H1 (cell line): Measurements from ENCODE around the gene GSTM3. TPM values are rescaled to one million over a fixed set of nuclear protein-coding genes. Genes with fewer than 3 reads are reported as not detected.

Source experiments
- CTCF ChIA-PET: fragments of 300-600 bp; sonication (Branson Sonifier 250); formaldehyde crosslinking; loops from one replicate; lab custom pipeline; 2021; ENCODE audit not compliant: partially characterized antibody; lab: Charles Lee
- POLR2A ChIA-PET: fragments of 300-600 bp; sonication (Branson Sonifier 250); formaldehyde crosslinking; loops from one replicate; lab custom pipeline; 2021; ENCODE audit warnings: inconsistent platforms; ENCODE audit not compliant: partially characterized antibody; lab: Charles Lee
- DNase-seq, 2 experiments: peaks; one replicate each; pipeline versions ENCODE4 v3.0.0 to v3.0.0-alpha.2; 2010 to 2022; ENCODE audit warnings: low spot score in 2 of 2, low read depth in 1 of 2, mixed read lengths in 1 of 2
- FAIRE-seq: peaks from 2 replicates; lab custom pipeline; 2011; peaks lifted over from hg19 to GRCh38; lab: Jason Lieb, UNC
- H2AFZ ChIP-seq: 2 replicates; pipeline ENCODE4 v1.8.1; 2012; ENCODE audit warnings: low read length, inconsistent platforms
- H2AK5ac ChIP-seq: 2 replicates; pipeline ENCODE4 v1.6.1; 2013; ENCODE audit warnings: low read depth, low read length
- H2BK120ac ChIP-seq: replicated peaks from 2 replicates; pipeline ENCODE3; 2013; ENCODE audit warnings: low read depth, low read length, inconsistent platforms
- H2BK12ac ChIP-seq: 2 replicates; pipeline ENCODE4 v1.6.1; 2013; ENCODE audit warnings: low read depth, low read length
- H2BK15ac ChIP-seq: 2 replicates; pipeline ENCODE4 v1.6.1; 2013; ENCODE audit warnings: low read length
- H2BK20ac ChIP-seq: 2 replicates; pipeline ENCODE4 v1.6.1; 2013; ENCODE audit warnings: low read length
- H2BK5ac ChIP-seq: 2 replicates; pipeline ENCODE4 v1.6.1; 2013; ENCODE audit warnings: low read depth, low read length
- H3K14ac ChIP-seq: 2 replicates; pipeline ENCODE4 v1.6.1; 2013; ENCODE audit warnings: inconsistent platforms; ENCODE audit not compliant: insufficient read length
- H3K18ac ChIP-seq: 2 replicates; pipeline ENCODE4 v1.6.1; 2013; ENCODE audit warnings: low read length; ENCODE audit errors: extremely low read depth
- H3K23ac ChIP-seq: 2 replicates; pipeline ENCODE4 v1.6.1; 2013; ENCODE audit warnings: inconsistent platforms; ENCODE audit not compliant: insufficient read length
- H3K23me2 ChIP-seq: 2 replicates; pipeline ENCODE4 v1.6.1; 2013; ENCODE audit warnings: low read depth, low read length
- H3K27ac ChIP-seq: 2 replicates; pipeline ENCODE4 v1.6.1; 2011; ENCODE audit warnings: low read depth, low read length, inconsistent platforms
- H3K27me3 ChIP-seq, 4 experiments: replicated peaks in 1 of 4; 1 replicate in 1 of 4; 2 replicates in 3 of 4; pipeline versions ENCODE4 v1.6.1 to v1.8.1; 2011 to 2013; ENCODE audit warnings: low read length in 3 of 4, mild to moderate bottlenecking in 3 of 4, inconsistent platforms in 2 of 4, mixed read lengths in 2 of 4, moderate library complexity in 1 of 4; ENCODE audit not compliant: control insufficient read depth in 3 of 4, insufficient read depth in 3 of 4; ENCODE audit errors: extremely low read depth in 1 of 4
- H3K36me3 ChIP-seq, 4 experiments: 2 replicates each; pipeline versions ENCODE4 v1.6.1 to v1.8.1; 2011 to 2013; ENCODE audit warnings: mild to moderate bottlenecking in 4 of 4, low read length in 3 of 4, moderate library complexity in 2 of 4, control low read depth in 1 of 4, inconsistent platforms in 1 of 4; ENCODE audit not compliant: insufficient read depth in 4 of 4, control insufficient read depth in 2 of 4
- H3K4ac ChIP-seq: replicated peaks from 2 replicates; pipeline ENCODE3; 2013; ENCODE audit warnings: low read length, low read depth, mixed read lengths, inconsistent platforms; ENCODE audit not compliant: insufficient read length
- H3K4me1 ChIP-seq, 4 experiments: replicated peaks in 1 of 4; 1 replicate in 1 of 4; 2 replicates in 3 of 4; pipeline versions ENCODE4 v1.6.1 to v1.8.1; 2011 to 2013; ENCODE audit warnings: low read length in 3 of 4, inconsistent platforms in 2 of 4, mixed read lengths in 1 of 4; ENCODE audit not compliant: insufficient read depth in 4 of 4, control insufficient read depth in 3 of 4
- H3K4me2 ChIP-seq, 2 experiments: 2 replicates each; pipeline versions ENCODE4 v1.6.1 to v1.8.1; 2011 to 2013; ENCODE audit warnings: low read depth in 2 of 2, low read length in 2 of 2, control low read depth in 1 of 2, inconsistent platforms in 1 of 2, mild to moderate bottlenecking in 1 of 2; ENCODE audit not compliant: insufficient read depth in 1 of 2
- H3K4me3 ChIP-seq, 4 experiments: fragments of 200-600, 300-600 bp in 1 of 4; sonication (generic), shearing (Covaris generic), sonication (Bioruptor Twin) in 1 of 4; 2 replicates each; pipeline versions ENCODE4 v1.5.1 to v1.8.1; 2011 to 2016; ENCODE audit warnings: low read length in 4 of 4, low read depth in 3 of 4, control low read depth in 2 of 4, inconsistent platforms in 2 of 4, mild to moderate bottlenecking in 2 of 4, mixed read lengths in 1 of 4, moderate library complexity in 1 of 4; ENCODE audit not compliant: insufficient read depth in 2 of 4; ENCODE audit errors: extremely low read depth in 1 of 4
- H3K56ac ChIP-seq: replicated peaks from 2 replicates; pipeline ENCODE3; 2013; ENCODE audit warnings: low read depth, mild to moderate bottlenecking, mixed read lengths, low read length, inconsistent platforms; ENCODE audit not compliant: insufficient read length
- H3K79me1 ChIP-seq: 2 replicates; pipeline ENCODE4 v1.6.1; 2013; ENCODE audit warnings: low read depth, low read length, control low read depth
- H3K79me2 ChIP-seq, 2 experiments: 2 replicates each; pipeline versions ENCODE4 v1.6.1 to v1.8.1; 2012 to 2013; ENCODE audit warnings: low read length in 2 of 2, mild to moderate bottlenecking in 2 of 2, inconsistent platforms in 1 of 2; ENCODE audit not compliant: insufficient read depth in 2 of 2, control insufficient read depth in 1 of 2
- H3K9ac ChIP-seq, 4 experiments: replicated peaks in 1 of 4; 1 replicate in 1 of 4; 2 replicates in 3 of 4; pipeline versions ENCODE4 v1.6.1 to v1.8.1; 2011 to 2013; ENCODE audit warnings: low read depth in 3 of 4, low read length in 3 of 4, control low read depth in 2 of 4, mild to moderate bottlenecking in 2 of 4, moderate library complexity in 2 of 4, inconsistent platforms in 1 of 4; ENCODE audit errors: extremely low read depth in 1 of 4
- H3K9me3 ChIP-seq, 2 experiments: 2 replicates each; pipeline versions ENCODE4 v1.6.1 to v1.8.1; 2012 to 2013; ENCODE audit warnings: mild to moderate bottlenecking in 2 of 2, moderate library complexity in 2 of 2, control low read depth in 1 of 2, inconsistent platforms in 1 of 2, low read depth in 1 of 2, low read length in 1 of 2, mixed read lengths in 1 of 2; ENCODE audit not compliant: insufficient read depth in 2 of 2
- H4K20me1 ChIP-seq, 2 experiments: replicated peaks in 1 of 2; 2 replicates each; pipeline versions ENCODE3 to v1.8.1; 2011 to 2013; ENCODE audit warnings: inconsistent platforms in 2 of 2, low read length in 2 of 2, mild to moderate bottlenecking in 1 of 2; ENCODE audit not compliant: insufficient read depth in 2 of 2, control insufficient read depth in 1 of 2
- H4K5ac ChIP-seq: 2 replicates; pipeline ENCODE4 v1.6.1; 2013; ENCODE audit warnings: low read length, low read depth, mixed read lengths, inconsistent platforms; ENCODE audit not compliant: insufficient read length
- H4K8ac ChIP-seq: 2 replicates; pipeline ENCODE4 v1.8.0; 2013; ENCODE audit warnings: mild to moderate bottlenecking, moderate library complexity, low read length, inconsistent platforms; ENCODE audit not compliant: insufficient read depth; ENCODE audit errors: extremely low read depth
- H4K91ac ChIP-seq: replicated peaks from 2 replicates; pipeline ENCODE3; 2013; ENCODE audit warnings: low read length, mixed read lengths, inconsistent platforms; ENCODE audit not compliant: insufficient read length
- ATF3 ChIP-seq: IDR thresholded peaks from 2 replicates; pipeline ENCODE4 v1.6.1; 2011; ENCODE audit warnings: low read depth, mild to moderate bottlenecking, low read length; ENCODE audit not compliant: insufficient read depth
- EP300 ChIP-seq, 2 experiments: IDR thresholded peaks; 1 replicate in 1 of 2; 2 replicates in 1 of 2; pipeline ENCODE4 v1.6.1; 2011 to 2012; ENCODE audit warnings: low read depth in 2 of 2, low read length in 2 of 2, mild to moderate bottlenecking in 2 of 2, borderline replicate concordance in 1 of 2, inconsistent platforms in 1 of 2, moderate library complexity in 1 of 2
- SP1 ChIP-seq: IDR thresholded peaks from 2 replicates; pipeline ENCODE4 v1.6.1; 2011; ENCODE audit warnings: low read depth, low read length
- TAF7 ChIP-seq: optimal IDR thresholded peaks from 2 replicates; pipeline ENCODE3; 2011; ENCODE audit warnings: low read depth, mild to moderate bottlenecking, inconsistent platforms, low read length, moderate library complexity, borderline replicate concordance
- WGBS, 2 experiments: shearing (Covaris generic) in 1 of 2; methylation state at CpG; one replicate each; pipeline versions ENCODE4 v1.1.6 to v1.1.7; 2013 to 2015; ENCODE audit warnings: low lambda C conversion rate in 2 of 2, mixed read lengths in 2 of 2, inconsistent platforms in 1 of 2, low coverage in 1 of 2, missing lambda C conversion rate in 1 of 2; ENCODE audit not compliant: insufficient replicate concordance in 2 of 2, insufficient coverage in 1 of 2, insufficient read length in 1 of 2; ENCODE audit errors: extremely low coverage in 1 of 2, missing lambda C conversion rate in 1 of 2; 5-methylcytosine and 5-hydroxymethylcytosine counted together
- polyA plus RNA-seq, 7 experiments: library from polyadenylated mRNA; depleted of rRNA in 3 of 7; stranded (reverse) in 5 of 7; unstranded in 2 of 7; fragments of >200 nt in 5 of 7; fragments of 200-250 nt in 2 of 7; gene quantifications; 1 replicate in 5 of 7; 2 replicates in 1 of 7; 4 replicates in 1 of 7; pipeline versions ENCODE4 v1.2.1 to v1.2.3, GENCODE V29; 2011 to 2013; ENCODE audit warnings: missing spikeins in 2 of 7, mixed read lengths in 2 of 7
- total RNA-seq: library from RNA; stranded (reverse); fragmentation: NEBNext Ultra II Directional; extraction: Animal tissue kit (Norgen Biotek cat#: 25700); gene quantifications from 2 replicates; pipeline ENCODE4 v1.2.1, GENCODE V29; 2021

GSTM3 gene
- total and polyA plus RNA-seq, 2 of the 8 experiments (the other 6 are each of a cell fraction or from before 2014, with no cell fraction given) = 2.2 to 5.1 TPM

- no peak for TF ChIP-seq TAF7
- TF ChIP-seq EP300 (IDR thresholded peaks at IDR 0.05; ENCODE audit: borderline replicate concordance in 1 of 2, low read depth in 2 of 2, low read length in 2 of 2) = no peak
- no peak for TF ChIP-seq ATF3
- no peak for TF ChIP-seq SP1
- Histone ChIP-seq H3K27ac (no peak overlapping the region), H4K8ac (no peak overlapping the region), H2BK12ac (no peak overlapping the region), H4K91ac (no peak overlapping the region), H3K9ac (no peak overlapping the region), H3K9me3 (no peaks in the 10 kb centered on the region), H3K4ac (no peak overlapping the region), H3K14ac (no peak overlapping the region), H3K4me2 (no peak overlapping the region), H2BK5ac (no peak overlapping the region), H3K23me2 (no peaks in the 10 kb centered on the region), H3K4me1 (no peaks in the 10 kb centered on the region), H3K23ac (no peak overlapping the region), H2AK5ac (no peak overlapping the region), H3K27me3 (peaks cover 0 to 6% (median 2%) of the 10 kb centered on the region in 4 experiments; a peak in 3 of 7 replicates), H2AFZ (no peak overlapping the region), H4K20me1 (no peaks in the 10 kb centered on the region), H4K5ac (no peak overlapping the region), H2BK20ac (no peak overlapping the region), H2BK15ac (no peak overlapping the region), H2BK120ac (no peak overlapping the region), H3K79me1 (no peaks in the 10 kb centered on the region), H3K36me3 (no peaks in the 10 kb centered on the region), H3K4me3 (no peak overlapping the region), H3K56ac (no peak overlapping the region), H3K79me2 (no peaks in the 10 kb centered on the region), H3K18ac (no peak overlapping the region)
- POLR2A ChIA-PET = interaction anchor here (0.6 to 1.1 kb wide), 2 partner anchors 16 to 778 kb away, joined by 3 read pairs; no protein-coding TSS in a partner anchor
- CTCF ChIA-PET = interaction anchor here (0.6 to 2.6 kb wide), 8 partner anchors 13 to 136 kb away, joined by 3 to 7 read pairs (median 3); no protein-coding TSS in a partner anchor
- 82% methylated on average over 4 of the region's 4 CpGs; no CpG with 5 or more reads in 1 of the 2 experiments for WGBS, 2 experiments
- DNase-seq (no peak), FAIRE-seq (no peak)
Observed at GRCh38 chr1:109733236-109733870, 7.5 kb downstream of the GSTM3 start.
